MCF 10A (cell line): Measurements from ENCODE around the gene S100A2. TPM values are rescaled to one million over a fixed set of nuclear protein-coding genes. Genes with fewer than 3 reads are reported as not detected.

Experiments
- BruUV-seq: library from RNA; stranded (reverse); fragments of 400-500 nt; replicated peaks from 2 replicates; lab custom pipeline; 2021; lab: Mats Ljungman, UMichigan
- CTCF ChIA-PET: fragments of 300-600 bp; sonication (Branson Sonifier 250); formaldehyde crosslinking; extraction: SDS; loops from one replicate; lab custom pipeline; 2021; ENCODE audit warnings: antibody characterized with exemption, inconsistent platforms; lab: Yijun Ruan, JAX
- POLR2A ChIA-PET: fragments of 300-600, 350-650 bp; sonication (Branson Sonifier 250); formaldehyde crosslinking; extraction: SDS; loops from one replicate; lab custom pipeline; 2020; ENCODE audit warnings: antibody characterized with exemption, inconsistent platforms; lab: Yijun Ruan, JAX
- DNase-seq: peaks from one replicate; pipeline ENCODE4 v3.0.0-alpha.2; 2018; ENCODE audit not compliant: unreplicated experiment
- H3K27ac Mint-ChIP-seq: one replicate; pipeline ENCODE4 v1.8.0; 2022; ENCODE audit warnings: mild to moderate bottlenecking, low read depth, mixed read lengths; ENCODE audit not compliant: unreplicated experiment
- H3K27me3 Mint-ChIP-seq: one replicate; pipeline ENCODE4 v1.8.0; 2022; ENCODE audit warnings: mixed read lengths; ENCODE audit not compliant: insufficient read depth, unreplicated experiment
- H3K36me3 Mint-ChIP-seq: one replicate; pipeline ENCODE4 v1.8.0; 2022; ENCODE audit warnings: mild to moderate bottlenecking, moderate library complexity, mixed read lengths; ENCODE audit not compliant: insufficient read depth, unreplicated experiment
- H3K4me1 Mint-ChIP-seq: one replicate; pipeline ENCODE4 v1.8.0; 2022; ENCODE audit warnings: mixed read lengths; ENCODE audit not compliant: insufficient read depth, unreplicated experiment
- H3K4me3 Mint-ChIP-seq: one replicate; pipeline ENCODE4 v1.8.0; 2022; ENCODE audit warnings: mild to moderate bottlenecking, moderate library complexity, mixed read lengths; ENCODE audit not compliant: unreplicated experiment
- H3K9me3 Mint-ChIP-seq: one replicate; pipeline ENCODE4 v1.8.0; 2022; ENCODE audit warnings: mixed read lengths; ENCODE audit not compliant: unreplicated experiment
- CTCF ChIP-seq: fragments of 200-600 bp; IDR thresholded peaks from one replicate; pipeline ENCODE4 v1.8.0; 2022; ENCODE audit warnings: antibody characterized with exemption, mild to moderate bottlenecking; ENCODE audit not compliant: unreplicated experiment
- intact Hi-C: fragments of 100-400 bp; cut with micrococcal nuclease; formaldehyde crosslinking; loops from 2 replicates; pipeline ENCODE4 v1.14.1; 2022
- total RNA-seq: library from RNA; stranded (reverse); gene quantifications from 2 replicates; pipeline ENCODE4 v1.2.3, GENCODE V29; 2022

Gene S100A2
- total RNA-seq, 1 experiment from 2014 or later = 5,064 TPM

DNA sequence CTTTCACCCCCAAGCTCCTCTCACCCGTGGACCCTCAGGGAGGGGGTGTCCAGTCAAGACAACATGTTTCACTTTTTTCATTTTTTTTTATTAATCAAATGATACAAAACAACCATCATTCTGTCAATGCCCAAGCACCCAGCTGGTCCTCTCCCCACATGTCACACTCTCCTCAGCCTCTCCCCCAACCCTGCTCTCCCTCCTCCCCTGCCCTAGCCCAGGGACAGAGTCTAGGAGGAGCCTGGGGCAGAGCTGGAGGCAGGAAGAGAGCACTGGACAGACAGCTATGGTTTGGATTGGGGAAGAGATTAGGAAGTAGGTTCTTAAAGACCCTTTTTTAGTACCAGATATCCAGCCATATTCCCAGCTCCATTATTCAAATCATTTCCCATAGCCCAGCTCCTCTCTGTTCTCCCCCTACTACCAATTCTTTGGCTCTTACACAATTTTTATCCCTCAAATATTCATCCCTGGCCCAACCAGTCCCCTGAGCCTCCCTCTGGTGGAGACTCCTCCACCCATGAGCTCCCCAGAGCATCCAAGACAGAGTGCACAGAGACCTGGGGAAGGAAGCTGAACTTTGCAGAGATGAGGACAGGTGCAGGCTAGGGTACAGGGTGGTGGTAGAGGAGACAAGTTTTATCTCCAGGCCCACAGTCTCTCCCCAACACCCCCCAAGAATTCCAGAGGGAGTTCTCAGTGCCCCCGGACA, 48.7 kb upstream of the S100A2 start:
- Mint-ChIP-seq H3K4me3 (peak overlapping the region; percentile 90), H3K27me3 (no peaks in the 10 kb centered on the region), H3K36me3 (peaks cover 30% of the 10 kb centered on the region), H3K9me3 (no peaks in the 10 kb centered on the region), H3K4me1 (peaks cover 70% of the 10 kb centered on the region), H3K27ac (peak overlapping the region; percentile 94)
- TF ChIP-seq CTCF = no peak
- POLR2A ChIA-PET = interaction anchor here (0.7 to 46.1 kb wide), 23 partner anchors 1 to 372 kb away, joined by 3 to 1272 read pairs (median 6); partner anchors contain the start of genes CHTOP, ILF2, RAB13 and S100A1
- intact Hi-C loops = no loop called here
- CTCF ChIA-PET = interaction anchor here (0.7 to 11.8 kb wide), 18 partner anchors 11 to 372 kb away, joined by 3 to 214 read pairs (median 4); partner anchors contain the start of genes RAB13, S100A1 and S100A13
- peak; percentile 30 for DNase-seq
- no TSS peak for BruUV-seq

- ChIA-PET CTCF (interaction anchor here (0.6 to 11.8 kb wide), 12 partner anchors 14 to 373 kb away, joined by 3 to 214 read pairs (median 6); partner anchors contain the start of genes RAB13, S100A1 and S100A13), POLR2A (interaction anchor here (0.6 to 46.1 kb wide), 30 partner anchors 2 to 354 kb away, joined by 3 to 1272 read pairs (median 9); partner anchors contain the start of genes CHTOP, CREB3L4, GATAD2B and ILF2)
- peaks cover 79% of the 10 kb centered on the region for H3K4me1 Mint-ChIP-seq
- intact Hi-C loops = loop anchor here (1.0 kb wide), 1 partner anchor 21 kb away; the partner anchor contains the start of gene CHTOP
- no peak for TF ChIP-seq CTCF
- no peaks in the 10 kb centered on the region for H3K9me3 Mint-ChIP-seq
- DNase-seq = no peak
- peak overlapping the region; percentile 90 for H3K4me3 Mint-ChIP-seq
- H3K27me3 Mint-ChIP-seq = no peaks in the 10 kb centered on the region
- peak overlapping the region; percentile 94 for H3K27ac Mint-ChIP-seq
- no TSS peak for BruUV-seq
- H3K36me3 Mint-ChIP-seq = peaks cover 25% of the 10 kb centered on the region
These were observed 47.8 kb upstream of the S100A2 start for GRCh38 chr1:153613406-153613805.

- ChIA-PET CTCF (interaction anchor here (0.6 to 11.8 kb wide), 20 partner anchors 10 to 374 kb away, joined by 3 to 214 read pairs (median 4); partner anchors contain the start of genes CHTOP, RAB13, S100A1 and S100A13), POLR2A (interaction anchor here (0.5 to 46.1 kb wide), 40 partner anchors 3 to 795 kb away, joined by 3 to 1272 read pairs (median 7); partner anchors contain the start of genes CHTOP, CREB3L4, GATAD2B and ILF2)
- BruUV-seq = no TSS peak
- H3K4me1 Mint-ChIP-seq = peaks cover 80% of the 10 kb centered on the region
- H3K4me3 Mint-ChIP-seq = peak within 1 kb of the TSS; percentile 90
- H3K27ac Mint-ChIP-seq = peak within 1 kb of the TSS; percentile 94
- H3K9me3 Mint-ChIP-seq = no peaks in the 10 kb centered on the region
- intact Hi-C loops = loop anchor here (1.0 kb wide), 1 partner anchor 21 kb away; the partner anchor contains the start of gene CHTOP
- DNase-seq = peak; percentile 98
- no peak for TF ChIP-seq CTCF
- peaks cover 30% of the 10 kb centered on the region for H3K36me3 Mint-ChIP-seq
- no peaks in the 10 kb centered on the region for H3K27me3 Mint-ChIP-seq
These were observed 47.2 kb upstream of the S100A2 start, which contains the start of gene S100A16 for GRCh38 chr1:153612755-153613331. TSS of gene S100A16 (minus strand) at chr1:153613137. CDS start at chr1:153608151, 4,986 bp downstream.
